HepG2 (cell line): ENCODE results near the gene KANK4.

Experiments
- ATF1 ChIP-seq: IDR thresholded peaks from 2 replicates; pipeline ENCODE4 v1.6.1; 2016; ENCODE audit warnings: mild to moderate bottlenecking, control low read depth
- NR2F1 ChIP-seq, 2 experiments: fragments of 450-650 bp in 1 of 2; formaldehyde crosslinking in 1 of 2; IDR thresholded peaks; 2 replicates each; pipeline versions ENCODE4 v1.5.0 to v1.6.1; 2016 to 2020; ENCODE audit warnings: mild to moderate bottlenecking in 1 of 2, missing compliant biosample characterization in 1 of 2, missing genetic modification reagents in 1 of 2, moderate library complexity in 1 of 2
- POLR2AphosphoS2 ChIP-seq: IDR thresholded peaks from 2 replicates; pipeline ENCODE4 v1.6.1; 2011; ENCODE audit warnings: low read depth, low read length, improper control_type of control experiment
- SETDB1 ChIP-seq: sonication (generic); formaldehyde crosslinking; IDR thresholded peaks from 2 replicates; pipeline ENCODE4 v1.5.1; 2020; ENCODE audit warnings: missing genetic modification reagents, mild to moderate bottlenecking, borderline replicate concordance
- SP2 ChIP-seq: sonication (generic); formaldehyde crosslinking; IDR thresholded peaks from 2 replicates; pipeline ENCODE4 v1.5.1; 2020; ENCODE audit warnings: mild to moderate bottlenecking, missing genetic modification reagents
- TCF12 ChIP-seq, 2 experiments: fragments of 450-650 bp in 1 of 2; sonication (generic) in 1 of 2; formaldehyde crosslinking in 1 of 2; IDR thresholded peaks; 2 replicates each; pipeline versions ENCODE4 v1.6.1 to v1.8.0; 2017 to 2022; ENCODE audit warnings: antibody characterized with exemption in 1 of 2, mild to moderate bottlenecking in 1 of 2, missing genetic modification reagents in 1 of 2, moderate library complexity in 1 of 2
- ZNF326 ChIP-seq: sonication (generic); formaldehyde crosslinking; IDR thresholded peaks from 2 replicates; pipeline ENCODE4 v1.4.0; 2020; ENCODE audit warnings: missing genetic modification reagents, borderline replicate concordance
- ZNF549 ChIP-seq: sonication (generic); formaldehyde crosslinking; IDR thresholded peaks from 2 replicates; pipeline ENCODE4 v1.5.0; 2020; ENCODE audit warnings: missing genetic modification reagents
- TF ChIP-seq, protein P1 (sequence below): sonication (generic); formaldehyde crosslinking; IDR thresholded peaks from 2 replicates; pipeline ENCODE4 v1.8.1; 2023; ENCODE audit warnings: missing genetic modification reagents, inconsistent platforms, borderline replicate concordance
- TF ChIP-seq, protein P2 (sequence below): sonication (generic); formaldehyde crosslinking; IDR thresholded peaks from 2 replicates; pipeline ENCODE4 v1.8.0; 2022; ENCODE audit warnings: missing genetic modification reagents, mild to moderate bottlenecking, borderline replicate concordance

DNA sequence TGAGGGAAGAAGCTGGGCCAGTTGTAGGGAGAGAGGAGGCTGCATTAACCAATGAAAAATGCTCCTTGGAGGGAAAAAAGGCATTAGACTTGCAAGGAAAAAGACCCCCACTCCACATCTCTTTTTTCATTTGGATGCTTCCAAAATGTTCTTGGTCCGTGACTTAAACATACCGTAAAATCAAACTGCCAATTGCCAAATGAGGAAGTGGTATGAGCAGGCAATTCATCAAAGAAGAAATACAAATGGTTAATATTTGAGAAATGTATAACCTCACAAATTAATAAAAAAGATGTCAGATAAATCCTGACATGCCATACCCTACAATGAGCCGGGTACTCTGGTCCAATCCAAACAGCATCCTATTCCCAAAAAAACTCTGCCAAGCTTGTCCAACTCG lies 30.6 kb downstream of the KANK4 start:
- TF ChIP-seq ATF1 (CRISPR knock-in tag) (no peak), SETDB1 (CRISPR knock-in tag) (no peak), POLR2AphosphoS2 (no peak), NR2F1 (CRISPR knock-in tag; IDR thresholded peaks at IDR 0.05) (no peak), SP2 (CRISPR knock-in tag) (no peak), TCF12 (IDR thresholded peaks at IDR 0.05) (no peak), TCF12 (CRISPR knock-in tag; IDR thresholded peaks at IDR 0.05) (no peak), ZNF549 (no peak), ZNF326 (no peak)
- TF ChIP-seq, protein P1, sequence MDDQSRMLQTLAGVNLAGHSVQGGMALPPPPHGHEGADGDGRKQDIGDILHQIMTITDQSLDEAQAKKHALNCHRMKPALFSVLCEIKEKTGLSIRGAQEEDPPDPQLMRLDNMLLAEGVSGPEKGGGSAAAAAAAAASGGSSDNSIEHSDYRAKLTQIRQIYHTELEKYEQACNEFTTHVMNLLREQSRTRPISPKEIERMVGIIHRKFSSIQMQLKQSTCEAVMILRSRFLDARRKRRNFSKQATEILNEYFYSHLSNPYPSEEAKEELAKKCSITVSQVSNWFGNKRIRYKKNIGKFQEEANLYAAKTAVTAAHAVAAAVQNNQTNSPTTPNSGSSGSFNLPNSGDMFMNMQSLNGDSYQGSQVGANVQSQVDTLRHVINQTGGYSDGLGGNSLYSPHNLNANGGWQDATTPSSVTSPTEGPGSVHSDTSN (CRISPR knock-in tag) = no peak
- TF ChIP-seq, protein P2, sequence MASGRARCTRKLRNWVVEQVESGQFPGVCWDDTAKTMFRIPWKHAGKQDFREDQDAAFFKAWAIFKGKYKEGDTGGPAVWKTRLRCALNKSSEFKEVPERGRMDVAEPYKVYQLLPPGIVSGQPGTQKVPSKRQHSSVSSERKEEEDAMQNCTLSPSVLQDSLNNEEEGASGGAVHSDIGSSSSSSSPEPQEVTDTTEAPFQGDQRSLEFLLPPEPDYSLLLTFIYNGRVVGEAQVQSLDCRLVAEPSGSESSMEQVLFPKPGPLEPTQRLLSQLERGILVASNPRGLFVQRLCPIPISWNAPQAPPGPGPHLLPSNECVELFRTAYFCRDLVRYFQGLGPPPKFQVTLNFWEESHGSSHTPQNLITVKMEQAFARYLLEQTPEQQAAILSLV (CRISPR knock-in tag) = no peak
